Effector CD4-positive, alpha-beta T cell (primary cell): ENCODE measurements around the gene CLCA1.

Experiments used
- DNase-seq: peaks from one replicate; pipeline ENCODE4 v3.0.0-alpha.2; 2020

The CLCA1 gene

GRCh38 chr1:86464819-86465218 lies 3.9 kb upstream of the CLCA1 start:
- no peak for DNase-seq

- no peak for DNase-seq
Observed at GRCh38 chr1:86466109-86466844, 2.5 kb upstream of the CLCA1 start.

GRCh38 chr1:86466986-86467385 lies 1.7 kb upstream of the CLCA1 start:
- no peak for DNase-seq

- no peak for DNase-seq
Observed at GRCh38 chr1:86470859-86471258, 2.1 kb downstream of the CLCA1 start.

GRCh38 chr1:86471291-86471690 lies 2.6 kb downstream of the CLCA1 start:
- no peak for DNase-seq

- no peak for DNase-seq
Observed at GRCh38 chr1:86472152-86472551, 3.4 kb downstream of the CLCA1 start.

- DNase-seq = no peak
Observed at GRCh38 chr1:86472767-86473166, 4.0 kb downstream of the CLCA1 start.

GRCh38 chr1:86477256-86477655 lies 8.5 kb downstream of the CLCA1 start:
- no peak for DNase-seq

- DNase-seq = no peak
Observed at GRCh38 chr1:86477682-86478081, 9.0 kb downstream of the CLCA1 start.

- DNase-seq = no peak
Observed at GRCh38 chr1:86478416-86479156, 9.9 kb downstream of the CLCA1 start.

GRCh38 chr1:86481966-86482365 lies 13.2 kb downstream of the CLCA1 start:
- DNase-seq = no peak

- no peak for DNase-seq
Observed at GRCh38 chr1:86487131-86487810, 18.5 kb downstream of the CLCA1 start.

- no peak for DNase-seq
Observed at GRCh38 chr1:86487811-86488141, 19.0 kb downstream of the CLCA1 start.

GRCh38 chr1:86489242-86489878 lies 20.6 kb downstream of the CLCA1 start:
- DNase-seq = no peak

- DNase-seq = no peak
Observed at GRCh38 chr1:86491171-86491950, 22.6 kb downstream of the CLCA1 start.

- no peak for DNase-seq
Observed at GRCh38 chr1:86498281-86498680, 29.6 kb downstream of the CLCA1 start.

GRCh38 chr1:86499987-86500593 lies 31.4 kb downstream of the CLCA1 start:
- no peak for DNase-seq

- no peak for DNase-seq
Observed at GRCh38 chr1:86500714-86501113, 32.0 kb downstream of the CLCA1 start.

- DNase-seq = peak; percentile 11
Observed at GRCh38 chr1:86502125-86502646, 33.5 kb downstream of the CLCA1 start.

- no peak for DNase-seq
Observed at GRCh38 chr1:86502721-86503405, 34.1 kb downstream of the CLCA1 start.

GRCh38 chr1:86503406-86504136 lies 34.8 kb downstream of the CLCA1 start:
- DNase-seq = no peak
